GM12801 (cell line): Measurements from ENCODE around the gene FRS3.

Experiments used
- TF ChIP-seq, protein P1 (sequence below): IDR thresholded peaks from one replicate; pipeline ENCODE4 v1.5.1; 2011; ENCODE audit warnings: control low read depth; ENCODE audit not compliant: insufficient read length; ENCODE audit errors: extremely low read depth

The FRS3 gene

DNA sequence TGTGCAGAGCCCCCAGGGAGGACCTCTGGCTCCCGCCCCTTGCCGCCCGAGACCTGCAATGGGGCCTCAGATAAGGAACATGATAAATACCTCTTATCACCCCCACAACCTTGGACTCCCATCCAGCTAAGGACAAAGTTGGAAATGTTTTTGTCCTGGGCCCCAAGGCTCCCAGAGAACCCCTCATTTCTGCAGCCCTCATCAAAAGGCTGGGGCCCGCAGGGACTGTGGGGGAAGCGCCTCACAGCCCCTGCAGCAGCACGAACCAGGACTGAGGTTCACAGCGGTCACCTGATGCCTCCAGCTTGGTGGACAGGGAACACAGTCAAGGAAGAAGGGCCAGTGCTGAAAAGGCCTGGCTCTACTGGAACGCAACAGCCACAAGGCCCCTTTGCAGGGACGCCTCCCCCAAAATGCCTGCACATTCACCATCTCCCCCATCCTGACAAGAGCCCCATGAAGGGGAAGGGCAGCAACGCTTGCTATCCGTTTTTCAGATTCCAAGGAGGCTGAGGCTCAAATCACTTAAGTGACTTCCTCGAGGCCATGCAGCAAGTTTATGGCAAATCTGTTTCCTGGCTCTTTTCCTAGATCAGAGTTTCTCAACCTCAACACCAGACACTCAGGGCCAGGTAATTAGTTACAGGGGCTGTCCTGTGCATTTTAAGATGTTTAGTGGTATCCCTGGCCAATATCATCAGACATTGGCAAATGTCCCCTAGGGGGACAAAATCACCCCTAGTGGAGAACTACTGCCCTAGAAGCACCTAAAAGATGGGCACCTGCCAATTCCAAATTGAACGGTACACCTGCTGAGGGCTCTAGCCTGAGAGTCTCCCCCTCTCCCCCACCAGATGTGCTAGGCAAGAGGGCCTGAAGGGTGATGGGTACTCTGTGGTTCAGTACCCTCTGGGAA lies 54.9 kb downstream of the FRS3 start:
- TF ChIP-seq, protein P1, sequence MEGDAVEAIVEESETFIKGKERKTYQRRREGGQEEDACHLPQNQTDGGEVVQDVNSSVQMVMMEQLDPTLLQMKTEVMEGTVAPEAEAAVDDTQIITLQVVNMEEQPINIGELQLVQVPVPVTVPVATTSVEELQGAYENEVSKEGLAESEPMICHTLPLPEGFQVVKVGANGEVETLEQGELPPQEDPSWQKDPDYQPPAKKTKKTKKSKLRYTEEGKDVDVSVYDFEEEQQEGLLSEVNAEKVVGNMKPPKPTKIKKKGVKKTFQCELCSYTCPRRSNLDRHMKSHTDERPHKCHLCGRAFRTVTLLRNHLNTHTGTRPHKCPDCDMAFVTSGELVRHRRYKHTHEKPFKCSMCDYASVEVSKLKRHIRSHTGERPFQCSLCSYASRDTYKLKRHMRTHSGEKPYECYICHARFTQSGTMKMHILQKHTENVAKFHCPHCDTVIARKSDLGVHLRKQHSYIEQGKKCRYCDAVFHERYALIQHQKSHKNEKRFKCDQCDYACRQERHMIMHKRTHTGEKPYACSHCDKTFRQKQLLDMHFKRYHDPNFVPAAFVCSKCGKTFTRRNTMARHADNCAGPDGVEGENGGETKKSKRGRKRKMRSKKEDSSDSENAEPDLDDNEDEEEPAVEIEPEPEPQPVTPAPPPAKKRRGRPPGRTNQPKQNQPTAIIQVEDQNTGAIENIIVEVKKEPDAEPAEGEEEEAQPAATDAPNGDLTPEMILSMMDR: no peak

DNA sequence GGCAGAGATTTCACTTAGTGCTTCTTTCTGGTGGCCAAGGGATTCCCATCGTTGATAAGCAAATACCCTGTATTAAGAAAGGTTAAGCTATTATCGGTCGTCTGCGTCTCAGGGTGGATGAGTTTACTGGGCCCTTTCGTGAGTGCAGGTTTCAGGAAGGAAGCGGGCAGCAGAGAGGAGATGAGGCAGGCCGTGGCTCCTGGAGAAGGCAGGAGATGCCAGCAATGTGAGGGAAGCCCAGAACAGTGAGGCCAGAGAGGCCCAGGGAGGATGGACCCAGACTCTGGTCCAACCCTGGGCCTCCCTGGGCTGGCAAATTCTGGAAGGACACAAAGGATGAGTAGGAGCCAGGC lies 55.5 kb downstream of the FRS3 start:
- TF ChIP-seq, protein P1: no peak

DNA sequence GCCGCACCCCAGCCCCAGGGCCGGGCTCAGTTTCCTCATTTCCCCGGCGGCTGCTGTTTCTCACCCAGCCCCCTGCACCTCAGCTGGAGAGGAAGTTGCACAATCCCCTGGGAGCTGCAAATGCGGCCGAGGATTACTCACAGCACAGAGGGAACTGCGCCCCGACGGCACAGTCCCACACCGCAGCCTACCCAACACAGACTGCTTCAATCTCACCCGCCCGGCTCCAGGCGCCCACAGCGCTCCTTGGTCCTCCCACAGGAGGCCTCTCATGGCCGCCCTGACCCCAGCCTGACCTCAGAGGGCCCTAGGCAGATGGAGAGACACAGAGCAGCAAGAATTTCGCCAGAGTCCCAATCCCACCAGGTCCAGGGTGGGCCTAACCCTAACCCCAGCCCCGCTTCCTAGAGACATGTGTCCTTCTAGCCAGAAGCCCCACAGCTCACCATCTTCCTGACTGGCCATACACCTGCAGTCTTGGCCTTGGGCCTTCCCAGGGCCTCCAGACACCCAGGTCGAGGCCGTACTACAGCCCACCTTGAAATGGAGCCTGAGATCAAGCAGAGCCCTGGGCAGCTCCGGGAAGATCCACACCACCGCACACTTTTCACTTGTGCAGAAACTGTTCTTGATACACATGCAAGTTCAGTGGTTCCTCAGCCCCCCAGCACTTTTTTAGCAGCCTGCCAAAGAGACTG lies 56.0 kb downstream of the FRS3 start:
- TF ChIP-seq, protein P1: no peak

DNA sequence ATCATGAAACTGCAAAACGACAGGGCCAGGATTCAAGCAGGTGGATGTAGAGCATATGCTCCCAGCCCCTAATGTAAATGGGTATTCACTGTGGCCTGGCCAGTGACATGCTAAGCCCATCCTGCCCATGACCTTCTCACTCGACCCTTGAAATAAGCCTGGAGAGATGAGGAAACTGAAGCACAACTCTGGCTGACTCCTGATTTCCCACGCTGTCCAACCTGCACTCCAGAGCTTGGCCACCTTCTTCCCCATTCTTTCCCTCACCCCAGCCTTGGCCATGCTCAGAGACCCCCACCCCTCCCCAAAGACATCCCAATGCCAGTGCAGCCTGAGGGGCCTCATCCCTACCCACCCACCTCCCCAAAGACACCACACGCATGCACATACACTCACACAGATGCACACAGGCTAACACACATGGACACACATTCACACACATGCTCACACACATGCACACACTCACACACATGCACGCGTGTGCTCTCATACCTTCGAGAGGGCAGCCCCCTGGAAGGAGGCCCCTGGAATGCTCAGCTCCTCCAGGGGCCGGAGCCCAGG lies 56.7 kb downstream of the FRS3 start:
- TF ChIP-seq, protein P1: no peak

- TF ChIP-seq, protein P1: no peak
These were observed 58.3 kb downstream of the FRS3 start for GRCh38 chr6:41721414-41721813.

GRCh38 chr6:41720783-41721182 lies 58.9 kb downstream of the FRS3 start:
- TF ChIP-seq, protein P1: no peak

GRCh38 chr6:41720262-41720620 lies 59.5 kb downstream of the FRS3 start:
- TF ChIP-seq, protein P1: no peak
